GM12801 (cell line): Measurements from ENCODE around the gene APOL3.

Source experiments
- TF ChIP-seq, protein P1 (sequence below): IDR thresholded peaks from one replicate; pipeline ENCODE4 v1.5.1; 2011; ENCODE audit warnings: control low read depth; ENCODE audit not compliant: insufficient read length; ENCODE audit errors: extremely low read depth

APOL3 gene, protein sequence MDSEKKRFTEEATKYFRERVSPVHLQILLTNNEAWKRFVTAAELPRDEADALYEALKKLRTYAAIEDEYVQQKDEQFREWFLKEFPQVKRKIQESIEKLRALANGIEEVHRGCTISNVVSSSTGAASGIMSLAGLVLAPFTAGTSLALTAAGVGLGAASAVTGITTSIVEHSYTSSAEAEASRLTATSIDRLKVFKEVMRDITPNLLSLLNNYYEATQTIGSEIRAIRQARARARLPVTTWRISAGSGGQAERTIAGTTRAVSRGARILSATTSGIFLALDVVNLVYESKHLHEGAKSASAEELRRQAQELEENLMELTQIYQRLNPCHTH

DNA sequence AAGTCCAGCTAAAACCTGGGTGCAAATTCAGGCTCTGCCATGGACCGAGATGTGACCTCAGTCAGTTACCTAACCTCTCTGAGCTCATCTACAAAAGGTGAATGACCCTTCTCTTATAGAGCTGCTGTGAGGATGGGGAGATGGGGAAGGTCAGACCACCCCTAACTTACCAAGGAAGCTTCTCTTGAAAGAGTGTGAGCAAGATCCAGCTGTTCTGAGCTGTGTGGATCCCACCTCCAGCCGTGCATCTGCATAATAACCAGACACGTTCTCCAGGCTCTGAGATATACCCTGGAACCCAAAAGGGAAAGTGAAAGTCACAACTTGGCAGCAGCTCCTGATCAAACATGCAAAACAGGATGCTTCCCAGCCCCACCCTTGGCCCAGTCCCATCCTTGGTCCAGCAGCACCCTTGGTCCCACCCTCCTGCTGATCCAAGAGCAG, at the start of gene APOL3:
Gene APOL3 (minus strand): TSS at position 257 of the 444 bp plus-strand sequence. CDS start 11,700 bp downstream, outside the sequence.
- TF ChIP-seq, protein P1, sequence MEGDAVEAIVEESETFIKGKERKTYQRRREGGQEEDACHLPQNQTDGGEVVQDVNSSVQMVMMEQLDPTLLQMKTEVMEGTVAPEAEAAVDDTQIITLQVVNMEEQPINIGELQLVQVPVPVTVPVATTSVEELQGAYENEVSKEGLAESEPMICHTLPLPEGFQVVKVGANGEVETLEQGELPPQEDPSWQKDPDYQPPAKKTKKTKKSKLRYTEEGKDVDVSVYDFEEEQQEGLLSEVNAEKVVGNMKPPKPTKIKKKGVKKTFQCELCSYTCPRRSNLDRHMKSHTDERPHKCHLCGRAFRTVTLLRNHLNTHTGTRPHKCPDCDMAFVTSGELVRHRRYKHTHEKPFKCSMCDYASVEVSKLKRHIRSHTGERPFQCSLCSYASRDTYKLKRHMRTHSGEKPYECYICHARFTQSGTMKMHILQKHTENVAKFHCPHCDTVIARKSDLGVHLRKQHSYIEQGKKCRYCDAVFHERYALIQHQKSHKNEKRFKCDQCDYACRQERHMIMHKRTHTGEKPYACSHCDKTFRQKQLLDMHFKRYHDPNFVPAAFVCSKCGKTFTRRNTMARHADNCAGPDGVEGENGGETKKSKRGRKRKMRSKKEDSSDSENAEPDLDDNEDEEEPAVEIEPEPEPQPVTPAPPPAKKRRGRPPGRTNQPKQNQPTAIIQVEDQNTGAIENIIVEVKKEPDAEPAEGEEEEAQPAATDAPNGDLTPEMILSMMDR = no peak

DNA sequence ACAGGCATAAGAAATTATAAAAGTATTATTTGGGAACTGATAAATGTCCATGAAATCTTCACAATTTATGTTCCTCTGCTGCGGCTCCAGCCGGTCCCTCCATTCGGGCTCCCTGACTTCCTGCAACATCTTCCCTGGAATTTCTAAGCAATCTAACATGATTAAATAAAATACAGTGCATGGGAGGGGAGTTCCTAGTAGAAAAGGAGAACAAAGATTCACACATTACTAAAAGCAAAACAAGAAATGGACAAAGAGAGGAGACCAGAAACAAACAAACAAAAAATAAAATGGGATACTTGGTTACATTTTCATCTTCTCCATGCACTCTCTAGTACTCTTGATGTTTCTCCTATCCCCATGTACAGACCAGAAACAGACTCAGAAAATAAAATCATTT, 49.7 kb upstream of the APOL3 start:
- TF ChIP-seq, protein P1 = no peak

DNA sequence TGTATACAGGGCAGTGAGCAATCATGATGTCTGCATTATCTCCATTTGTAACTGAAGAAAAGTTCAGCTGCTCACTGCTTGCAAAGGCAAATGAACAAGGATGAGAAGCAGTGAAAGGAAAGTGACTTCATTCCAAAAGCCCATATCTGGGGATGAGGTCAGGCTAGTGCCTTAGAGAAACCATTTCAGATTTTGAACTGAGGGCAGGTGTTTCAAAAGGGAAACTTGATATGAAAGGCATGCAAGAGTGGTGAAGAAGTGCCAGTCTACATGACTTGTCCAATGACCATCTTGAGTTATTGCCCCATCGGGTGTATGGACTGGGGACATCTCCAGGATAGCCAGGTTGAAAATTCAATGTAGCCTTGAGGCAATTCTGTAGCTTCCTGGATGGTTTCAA, 48.4 kb upstream of the APOL3 start:
- TF ChIP-seq, protein P1 = no peak

DNA sequence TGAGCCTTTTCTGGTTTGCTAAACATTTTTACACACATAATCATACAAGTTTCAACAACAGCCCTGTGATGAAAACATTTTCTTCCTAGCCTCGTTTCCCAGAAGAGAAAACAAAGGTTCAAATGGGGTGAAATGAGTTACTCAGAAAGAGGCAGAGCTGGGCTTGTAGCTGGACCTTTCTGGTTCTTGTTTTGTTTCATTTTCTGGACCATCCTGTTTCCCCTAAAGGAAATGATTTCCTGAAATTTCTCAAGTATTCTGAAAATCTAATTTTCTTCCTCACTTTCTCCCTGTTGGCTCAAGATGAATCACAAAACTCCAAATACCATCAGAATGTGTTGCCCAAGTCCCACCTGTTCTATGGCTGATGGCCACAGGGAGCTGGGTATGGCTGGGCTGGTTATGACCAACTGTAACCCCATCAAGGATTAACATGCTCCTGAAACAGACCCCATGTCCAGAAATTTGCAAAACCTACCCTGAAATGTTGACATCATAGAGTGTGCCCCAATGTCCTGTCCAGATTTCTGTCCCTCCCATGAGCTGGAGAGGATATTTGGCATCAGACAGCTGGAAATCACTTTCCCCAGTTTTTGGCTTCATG, 47.7 kb upstream of the APOL3 start:
- TF ChIP-seq, protein P1 = no peak

DNA sequence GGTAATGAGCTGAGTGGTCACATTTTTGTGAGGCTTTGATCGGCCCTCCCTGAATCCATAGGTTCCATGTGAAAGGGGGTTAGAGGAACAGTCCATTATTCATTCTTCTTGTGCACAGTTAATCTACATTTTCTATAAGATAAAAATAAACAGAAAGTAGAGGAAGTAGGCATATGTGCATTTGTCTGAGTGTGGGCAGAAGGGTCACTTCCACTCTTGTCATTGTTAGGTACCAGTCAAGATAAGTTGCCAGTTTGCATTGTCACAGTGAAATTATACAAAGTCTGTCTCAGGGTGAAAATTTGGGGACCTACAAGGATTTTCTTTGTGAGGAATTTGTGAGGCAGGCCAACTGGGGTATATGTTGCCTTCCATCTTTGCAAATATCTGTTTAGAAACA, 45.7 kb upstream of the APOL3 start:
- TF ChIP-seq, protein P1 = no peak

DNA sequence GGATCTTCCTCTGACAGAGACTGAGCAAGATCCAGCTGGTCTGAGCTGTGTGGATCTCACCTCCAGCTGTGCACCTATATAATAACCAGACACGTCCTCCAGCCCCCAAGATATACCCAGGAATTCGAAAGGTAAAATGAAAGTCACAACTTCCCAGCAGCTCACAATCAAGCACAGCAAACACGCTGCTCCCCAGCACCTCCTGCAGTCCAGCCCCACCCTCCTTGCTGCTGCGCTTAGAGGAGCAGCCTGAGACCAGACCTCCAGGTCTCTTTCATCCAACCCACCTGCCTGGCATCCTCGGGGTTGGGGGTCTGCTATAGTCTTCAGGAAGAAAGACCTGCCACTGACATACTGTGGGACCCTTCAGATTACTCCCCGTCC, 44.1 kb upstream of the APOL3 start:
- TF ChIP-seq, protein P1 = no peak

DNA sequence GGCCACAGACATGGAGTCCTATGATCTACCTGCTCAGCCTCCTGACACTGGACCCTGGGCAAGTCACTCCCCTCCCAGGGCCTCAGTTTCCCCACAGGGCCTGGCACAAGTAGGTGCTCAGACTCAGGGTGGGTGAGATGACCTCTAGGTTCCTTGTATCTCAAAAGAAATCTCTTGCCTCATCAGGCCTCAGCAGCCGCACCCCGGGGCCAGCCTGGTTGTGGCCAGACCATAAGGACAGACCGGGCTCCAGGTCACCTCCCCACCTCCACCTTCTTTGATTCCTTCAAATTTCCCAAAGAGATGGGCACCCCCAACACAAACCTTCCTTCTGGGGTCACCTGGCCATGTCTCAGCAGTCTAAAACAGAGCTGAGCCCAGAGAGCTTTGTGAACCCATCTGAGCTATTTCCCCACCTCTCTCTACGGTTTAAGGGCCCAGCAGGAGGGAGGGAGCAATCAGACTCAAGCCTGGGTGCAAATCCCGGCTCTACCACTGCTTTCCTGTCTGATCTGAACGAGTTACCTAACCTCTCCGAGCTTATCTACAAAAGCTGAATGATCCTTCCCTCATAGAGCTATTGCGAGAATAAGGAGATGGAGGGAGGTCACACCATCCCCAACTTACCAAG, 43.6 kb upstream of the APOL3 start:
- TF ChIP-seq, protein P1 = no peak
